ENCODE results near the gene TDRKH.

TDRKH gene

DNA sequence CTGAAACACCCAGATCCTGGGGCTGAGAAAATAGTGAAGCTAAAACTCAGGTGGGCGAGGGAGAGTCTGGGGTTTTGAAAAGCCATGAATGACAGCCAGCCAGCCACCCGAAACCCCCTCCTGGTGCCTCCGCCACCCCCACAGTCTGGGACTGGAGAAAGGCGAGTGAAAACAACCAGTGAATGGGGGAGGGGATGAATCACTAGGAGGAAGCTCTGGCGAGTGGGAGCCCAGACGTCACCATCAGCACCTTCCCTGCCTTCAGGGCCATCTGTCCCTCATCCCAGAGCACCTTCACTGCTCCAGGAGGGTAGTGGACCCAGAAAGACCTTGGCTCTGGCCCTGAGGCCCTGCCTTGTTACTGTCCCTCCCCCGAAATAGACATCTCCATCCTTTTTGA is 32.1 kb upstream of the TDRKH start:
- no peak for DNase-seq (ENCODE audit: low read depth)

- no peak for DNase-seq (ENCODE audit: low read depth)
Observed at GRCh38 chr1:151820940-151821339, 30.6 kb upstream of the TDRKH start.

DNA sequence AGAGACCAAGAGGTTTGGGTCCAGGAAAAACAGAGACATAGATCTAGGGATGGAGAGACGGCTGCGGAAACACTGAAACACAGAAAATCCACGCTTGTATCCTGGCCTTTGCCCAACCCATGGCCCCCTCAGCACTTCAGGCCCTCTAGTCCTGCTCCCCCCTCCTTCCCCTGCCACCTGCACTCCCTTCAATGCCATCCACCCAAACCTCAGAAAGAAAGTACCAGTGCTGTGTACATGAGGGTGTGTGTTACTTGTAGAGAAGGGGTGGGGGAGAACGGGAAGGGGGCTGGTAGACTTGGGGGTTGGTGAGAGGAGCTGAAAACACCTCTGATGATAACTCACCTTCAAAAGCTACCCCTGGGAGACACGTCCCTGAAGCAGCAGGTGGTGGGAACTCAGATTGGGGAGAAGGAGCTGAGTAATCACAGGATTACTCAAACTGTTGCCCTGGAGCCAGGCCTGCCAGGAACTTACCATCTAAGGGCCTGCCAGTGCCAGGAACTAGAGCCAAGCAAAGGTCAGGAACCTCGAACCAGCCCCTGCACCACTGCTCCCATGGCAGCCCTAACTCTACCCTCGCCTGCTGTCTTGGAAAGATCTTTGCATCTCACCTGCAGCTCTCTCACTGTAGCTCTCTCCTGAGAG is 29.8 kb upstream of the TDRKH start:
- DNase-seq (ENCODE audit: low read depth) = no peak

GRCh38 chr1:151819227-151819835 is 29.0 kb upstream of the TDRKH start:
- no peak for DNase-seq (ENCODE audit: low read depth)

GRCh38 chr1:151817353-151817730 is 27.0 kb upstream of the TDRKH start:
- DNase-seq (ENCODE audit: low read depth) = no peak

DNA sequence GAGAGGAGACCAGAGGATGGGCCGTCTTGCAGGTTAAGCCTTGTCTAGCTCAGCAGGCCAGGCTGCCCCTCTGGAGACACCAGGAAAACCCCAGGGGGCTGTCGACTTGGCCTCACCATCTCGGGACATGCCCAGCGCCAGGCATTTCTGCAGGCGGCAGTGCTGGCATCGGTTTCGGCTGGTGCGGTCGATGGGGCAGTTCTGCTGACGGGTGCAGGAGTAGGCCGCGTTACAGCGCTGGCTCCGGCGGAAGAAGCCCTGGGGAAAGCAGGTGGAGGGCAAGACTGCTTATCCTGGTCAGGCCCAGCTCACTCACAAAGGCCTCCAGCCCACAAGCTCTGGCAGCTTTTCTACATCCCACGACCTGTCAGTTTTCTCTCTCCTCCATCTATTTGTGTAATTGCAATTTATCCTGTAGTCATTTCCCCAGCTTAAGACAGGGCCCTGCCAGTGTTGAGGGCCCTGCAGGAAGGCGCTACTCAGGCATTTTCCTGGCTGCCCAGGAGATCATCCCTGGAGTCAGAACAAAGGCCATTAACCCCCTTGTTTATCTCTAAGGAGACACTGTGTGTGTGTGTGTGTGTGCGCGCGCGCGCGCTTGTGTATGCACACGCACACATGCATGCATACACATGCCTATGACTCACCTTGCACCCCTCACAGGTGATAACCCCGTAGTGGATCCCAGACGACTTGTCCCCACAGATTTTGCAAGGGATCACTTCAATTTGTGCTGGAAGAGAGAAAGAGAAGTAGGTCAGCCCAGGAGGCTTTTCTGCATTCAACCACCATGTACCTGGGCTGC is 26.4 kb upstream of the TDRKH start:
- DNase-seq (ENCODE audit: low read depth) = no peak

- no peak for DNase-seq (ENCODE audit: low read depth)
Observed at GRCh38 chr1:151815716-151816327, 25.5 kb upstream of the TDRKH start.

- no peak for DNase-seq (ENCODE audit: low read depth)
Observed at GRCh38 chr1:151814971-151815545, 24.8 kb upstream of the TDRKH start.

DNA sequence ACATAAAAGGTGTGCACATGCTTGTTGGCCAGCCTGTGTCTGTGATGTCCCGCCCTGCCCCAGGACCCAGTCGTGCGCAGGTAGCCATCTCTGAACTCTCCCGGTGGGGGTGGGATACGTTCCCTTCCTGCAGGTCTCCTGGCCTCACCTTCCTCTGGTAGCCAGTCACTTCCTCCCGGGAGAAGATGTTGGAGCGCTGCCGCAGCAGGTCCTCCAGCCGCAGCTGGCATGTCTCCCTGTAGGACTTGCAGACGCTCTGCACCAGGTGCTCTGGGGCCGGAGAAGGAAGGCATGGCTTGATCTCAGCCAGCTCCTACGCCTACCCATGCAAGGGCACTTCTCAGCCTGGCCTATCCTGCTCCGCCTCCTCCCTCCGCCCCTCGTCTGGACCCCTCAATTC is 24.1 kb upstream of the TDRKH start:
- DNase-seq (ENCODE audit: low read depth) = no peak

GRCh38 chr1:151813271-151813977 is 23.1 kb upstream of the TDRKH start:
- DNase-seq (ENCODE audit: low read depth) = no peak

- no peak for DNase-seq (ENCODE audit: low read depth)
Observed at GRCh38 chr1:151811181-151811580, 20.9 kb upstream of the TDRKH start.

GRCh38 chr1:151809985-151810556 is 19.8 kb upstream of the TDRKH start:
- no peak for DNase-seq (ENCODE audit: low read depth)

- no peak for DNase-seq (ENCODE audit: low read depth)
Observed at GRCh38 chr1:151809290-151809984, 19.1 kb upstream of the TDRKH start.

GRCh38 chr1:151807766-151808165 is 17.5 kb upstream of the TDRKH start:
- no peak for DNase-seq (ENCODE audit: low read depth)

DNA sequence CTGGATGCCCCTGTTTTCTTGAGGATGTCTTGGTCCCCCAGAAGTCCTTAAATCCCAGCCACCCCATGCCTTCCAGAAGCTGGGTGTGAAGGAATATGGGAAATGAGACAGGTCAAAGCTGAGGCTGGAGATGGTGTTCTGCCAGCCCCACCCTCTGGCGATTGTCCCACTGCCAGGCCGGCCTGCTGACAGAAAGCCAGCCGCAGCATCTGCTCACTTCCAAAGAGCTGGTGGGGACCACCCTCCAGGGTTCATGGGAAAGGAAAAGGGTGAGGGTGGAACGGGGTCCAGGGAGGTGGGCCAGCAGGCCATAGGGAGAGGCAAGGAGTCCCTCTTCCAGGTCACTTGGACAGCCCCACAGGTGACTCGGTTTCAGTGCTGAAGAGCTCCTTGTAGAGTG is 16.8 kb upstream of the TDRKH start:
- no peak for DNase-seq (ENCODE audit: low read depth)

DNA sequence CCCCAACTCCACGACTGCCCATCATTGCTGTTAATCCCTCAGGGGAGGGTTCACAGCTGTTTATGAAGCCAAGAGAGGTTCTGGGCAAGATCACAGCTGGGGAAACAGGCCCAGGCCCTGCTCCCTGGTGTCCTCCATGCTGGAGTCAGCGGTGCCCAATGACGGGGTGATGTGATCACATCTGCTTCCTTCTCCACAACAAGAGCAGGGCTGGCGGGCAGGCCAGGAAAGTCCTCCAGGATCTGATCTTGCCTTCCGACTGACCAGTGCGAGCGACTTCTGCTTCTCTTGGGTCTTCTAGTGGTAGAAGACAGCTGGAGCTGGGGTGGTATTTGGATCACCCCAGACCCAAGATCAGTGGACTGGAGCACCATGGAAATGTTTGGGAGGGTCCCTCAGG is 15.9 kb upstream of the TDRKH start:
- no peak for DNase-seq (ENCODE audit: low read depth)

DNA sequence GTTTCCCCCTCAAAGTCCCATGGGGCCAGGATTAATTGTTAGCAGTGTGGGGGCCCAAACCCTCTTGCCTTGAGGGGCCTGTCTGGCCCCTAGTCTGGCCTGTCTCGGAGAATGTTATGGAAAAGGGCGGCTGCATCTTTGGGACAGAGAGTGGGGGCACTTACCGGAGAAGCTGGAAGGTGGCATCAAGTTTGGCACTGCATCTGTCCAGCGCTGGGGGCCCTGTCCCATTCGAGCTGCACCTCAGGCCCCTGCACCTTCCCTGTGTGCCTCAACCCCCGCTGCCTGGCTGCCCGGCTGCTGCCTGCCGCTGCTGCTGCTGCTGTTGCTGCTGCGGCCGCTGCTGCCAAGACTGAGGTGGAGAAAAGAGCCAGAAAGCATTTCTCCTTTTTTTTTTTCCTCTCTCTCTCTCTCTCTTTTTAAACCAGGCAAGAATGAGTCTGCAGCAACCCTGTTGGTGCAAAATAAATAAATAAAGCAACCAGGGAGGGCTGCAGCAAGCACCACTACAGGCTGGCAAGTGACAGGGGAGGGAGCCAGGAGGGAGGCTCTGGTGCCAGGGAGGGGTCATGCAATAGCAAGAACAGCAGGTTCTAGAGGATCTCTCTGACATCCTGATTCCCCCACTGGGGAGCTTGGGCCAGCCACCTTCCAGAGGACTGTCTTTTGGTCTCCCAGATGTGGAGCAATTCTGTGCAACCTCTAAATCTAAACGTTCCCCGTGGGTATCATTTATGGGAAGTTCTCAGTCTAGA is 14.9 kb upstream of the TDRKH start, which contains the start of gene LINGO4:
LINGO4 (minus strand) TSS at position 354 of the 755 bp plus-strand sequence. CDS start 2,715 bp downstream, outside the sequence.
- DNase-seq (ENCODE audit: low read depth) = no peak

- DNase-seq (ENCODE audit: low read depth) = no peak
Observed at GRCh38 chr1:151803915-151804314, 13.6 kb upstream of the TDRKH start.

DNA sequence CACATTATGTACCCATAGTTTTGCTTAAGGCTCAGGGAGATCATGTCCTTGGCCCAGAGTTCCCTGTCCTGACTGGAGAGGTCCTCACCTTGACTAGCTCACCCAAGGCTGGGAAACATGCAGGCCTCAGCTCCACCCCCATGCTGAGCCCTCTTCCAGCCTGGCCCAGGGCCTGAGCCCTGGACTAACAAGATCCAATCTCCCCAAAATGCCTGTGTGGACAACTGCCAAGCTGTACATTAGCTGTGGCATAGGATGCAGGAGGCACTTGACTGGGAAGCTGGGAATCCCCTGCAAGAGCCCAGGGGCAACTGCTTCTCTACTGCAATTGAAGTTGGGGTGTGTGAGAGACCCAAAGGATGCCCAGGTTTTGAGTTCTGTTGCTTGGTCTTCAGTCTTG is 12.9 kb upstream of the TDRKH start:
- no peak for DNase-seq (ENCODE audit: low read depth)

GRCh38 chr1:151802372-151802771 is 12.1 kb upstream of the TDRKH start:
- DNase-seq (ENCODE audit: low read depth) = no peak

Data from stimulated activated CD8-positive, alpha-beta memory T cell treated with anti-CD3 and anti-CD28 coated beads, Interleukin-4, amount 100 ng/mL, for 24 hours (primary cell).